Measurements from ENCODE around the gene ZNF32.

ZNF32 gene

GRCh38 chr10:43681220-43681619, 32.5 kb upstream of the ZNF32 start:
- DNase-seq (ENCODE audit: low read depth in 2 of 2) = no peak

GRCh38 chr10:43680035-43680434, 31.4 kb upstream of the ZNF32 start:
- DNase-seq (ENCODE audit: low read depth in 2 of 2) = no peak

GRCh38 chr10:43679509-43679908, 30.8 kb upstream of the ZNF32 start:
- DNase-seq (ENCODE audit: low read depth in 2 of 2) = no peak

GRCh38 chr10:43678654-43679053, 30.0 kb upstream of the ZNF32 start:
- DNase-seq (ENCODE audit: low read depth in 2 of 2) = no peak

GRCh38 chr10:43676901-43677300, 28.2 kb upstream of the ZNF32 start:
- no peak for DNase-seq (ENCODE audit: low read depth in 2 of 2)

- DNase-seq (ENCODE audit: low read depth in 2 of 2) = no peak
Observed at GRCh38 chr10:43676331-43676730, 27.6 kb upstream of the ZNF32 start.

- no peak for DNase-seq (ENCODE audit: low read depth in 2 of 2)
Observed at GRCh38 chr10:43674553-43675210, 26.0 kb upstream of the ZNF32 start.

GRCh38 chr10:43673471-43673870, 24.8 kb upstream of the ZNF32 start:
- DNase-seq (ENCODE audit: low read depth in 2 of 2) = no peak

- DNase-seq (ENCODE audit: low read depth in 2 of 2) = no peak
Observed at GRCh38 chr10:43671659-43672531, 23.2 kb upstream of the ZNF32 start.

GRCh38 chr10:43669386-43669785, 20.7 kb upstream of the ZNF32 start:
- DNase-seq (ENCODE audit: low read depth in 2 of 2) = no peak

- DNase-seq (ENCODE audit: low read depth in 2 of 2) = no peak
Observed at GRCh38 chr10:43667761-43668386, 19.2 kb upstream of the ZNF32 start.

GRCh38 chr10:43667317-43667731, 18.6 kb upstream of the ZNF32 start:
- DNase-seq (ENCODE audit: low read depth in 2 of 2) = no peak

GRCh38 chr10:43666552-43666951, 17.9 kb upstream of the ZNF32 start:
- no peak for DNase-seq (ENCODE audit: low read depth in 2 of 2)

- DNase-seq (ENCODE audit: low read depth in 2 of 2) = no peak
Observed at GRCh38 chr10:43665054-43665453, 16.4 kb upstream of the ZNF32 start.

- DNase-seq (ENCODE audit: low read depth in 2 of 2) = no peak
Observed at GRCh38 chr10:43658227-43658626, 9.5 kb upstream of the ZNF32 start.

- no peak for DNase-seq (ENCODE audit: low read depth in 2 of 2)
Observed at GRCh38 chr10:43655311-43655710, 6.6 kb upstream of the ZNF32 start.

- no peak for DNase-seq (ENCODE audit: low read depth in 2 of 2)
Observed at GRCh38 chr10:43653746-43654145, 5.1 kb upstream of the ZNF32 start.

GRCh38 chr10:43649185-43649523, 473 bp upstream of the ZNF32 start:
- no peak for DNase-seq (ENCODE audit: low read depth in 2 of 2)

GRCh38 chr10:43648095-43648397, 635 bp downstream of the ZNF32 start:
- no peak for DNase-seq (ENCODE audit: low read depth in 2 of 2)

- no peak for DNase-seq (ENCODE audit: low read depth in 2 of 2)
Observed at GRCh38 chr10:43647576-43647975, 1.1 kb downstream of the ZNF32 start.

- DNase-seq (ENCODE audit: low read depth in 2 of 2) = no peak
Observed at GRCh38 chr10:43645866-43646265, 2.8 kb downstream of the ZNF32 start.

GRCh38 chr10:43644252-43644651, 4.4 kb downstream of the ZNF32 start:
- DNase-seq (ENCODE audit: low read depth in 2 of 2) = no peak

- no peak for DNase-seq (ENCODE audit: low read depth in 2 of 2)
Observed at GRCh38 chr10:43640603-43641002, 8.1 kb downstream of the ZNF32 start.
